Inferior parietal cortex (tissue), 1 donor: ENCODE data around the gene CCNYL1.

ENCODE experiments used
- DNase-seq: peaks from one replicate; pipeline ENCODE4 v3.0.0-alpha.2; 2016; ENCODE audit errors: extremely low spot score

CCNYL1 gene

GRCh38 chr2:207791579-207792243 lies 80.3 kb downstream of the CCNYL1 start:
- DNase-seq = no peak

- DNase-seq = no peak
Measured at GRCh38 chr2:207792244-207792785, 80.9 kb downstream of the CCNYL1 start.

GRCh38 chr2:207796585-207797350 lies 85.3 kb downstream of the CCNYL1 start:
- DNase-seq = no peak

GRCh38 chr2:207801259-207801658 lies 89.8 kb downstream of the CCNYL1 start:
- no peak for DNase-seq

GRCh38 chr2:207802650-207803049 lies 91.2 kb downstream of the CCNYL1 start:
- DNase-seq = no peak
